ENCODE results near the gene GPN3.

GRCh38 chr12:110424237-110424636 lies 43.8 kb downstream of the GPN3 start:
- TF ChIP-seq CTCF (conservative IDR thresholded peaks at IDR 0.05): no peak
- no peak for TF ChIP-seq EZH2 (IDR thresholded peaks at IDR 0.05; ENCODE audit: low read depth)
